Activated naive CD8-positive, alpha-beta T cell treated with anti-CD3 and anti-CD28 coated beads for 36 hours (primary cell): Measurements from ENCODE around the gene TP63. TPM values are rescaled to one million over a fixed set of nuclear protein-coding genes. Genes with fewer than 3 reads are reported as not detected.
"Not testable (repeated sequence)": the region's sequence is repeated elsewhere in the genome, so short reads cannot be mapped to it uniquely, and the experiment has no call there.

Experiments
- DNase-seq: peaks from one replicate; pipeline ENCODE4 v3.0.0; 2021
- H3K27ac Mint-ChIP-seq: one replicate; pipeline ENCODE4 v1.8.0; 2022; ENCODE audit warnings: mild to moderate bottlenecking, moderate library complexity, mixed read lengths
- H3K27me3 Mint-ChIP-seq: one replicate; pipeline ENCODE4 v1.8.0; 2022; ENCODE audit warnings: mild to moderate bottlenecking, mixed read lengths
- H3K36me3 Mint-ChIP-seq: one replicate; pipeline ENCODE4 v1.8.0; 2021; ENCODE audit warnings: mild to moderate bottlenecking, mixed read lengths
- H3K4me1 Mint-ChIP-seq: one replicate; pipeline ENCODE4 v1.8.0; 2021; ENCODE audit warnings: mixed read lengths
- H3K4me3 Mint-ChIP-seq: one replicate; pipeline ENCODE4 v1.8.0; 2022; ENCODE audit warnings: mild to moderate bottlenecking, moderate library complexity, mixed read lengths
- H3K9me3 Mint-ChIP-seq: one replicate; pipeline ENCODE4 v1.8.0; 2022; ENCODE audit warnings: mixed read lengths
- total RNA-seq, 2 experiments: library from RNA; stranded (reverse); gene quantifications; one replicate each; pipeline ENCODE4 v1.2.3, GENCODE V29; 2021

The TP63 gene
- total RNA-seq = not detected

DNA sequence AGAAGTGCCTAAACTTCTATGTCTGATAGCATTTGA is at the start of gene TP63:
Gene TP63, plus strand, starts transcription at position 17 of the 36 bp plus-strand sequence. CDS start 127 bp downstream, outside the sequence.
- no peaks in the 10 kb centered on the region for H3K27me3 Mint-ChIP-seq
- peaks cover 18% of the 10 kb centered on the region for H3K4me1 Mint-ChIP-seq
- H3K4me3 Mint-ChIP-seq = no peak within 1 kb of the TSS
- H3K9me3 Mint-ChIP-seq = no peaks in the 10 kb centered on the region
- no peaks in the 10 kb centered on the region for H3K36me3 Mint-ChIP-seq
- H3K27ac Mint-ChIP-seq = no peak within 1 kb of the TSS
- DNase-seq = no peak

DNA sequence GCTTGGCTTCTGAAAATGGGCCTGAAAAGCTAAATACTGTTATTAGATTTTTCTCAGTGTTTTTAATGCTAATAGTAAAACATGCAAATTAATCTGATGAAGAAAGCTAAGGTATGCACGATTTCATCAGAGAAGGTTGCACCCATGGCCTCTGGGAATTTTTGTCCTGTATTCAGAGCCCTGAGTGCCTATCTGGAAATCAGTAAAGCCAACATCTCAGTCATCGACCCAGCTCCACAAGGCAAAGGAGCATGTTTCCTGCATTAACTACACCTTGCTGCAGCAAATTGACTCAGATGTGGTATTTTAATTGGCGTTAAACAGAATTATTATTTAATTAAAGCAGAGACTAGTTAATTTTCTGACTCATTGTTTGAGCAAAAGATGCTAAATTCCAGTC is 49.0 kb upstream of the TP63 start:
- DNase-seq = no peak
- H3K27me3 Mint-ChIP-seq = no peaks in the 10 kb centered on the region
- H3K4me1 Mint-ChIP-seq = peaks cover 15% of the 10 kb centered on the region
- H3K27ac Mint-ChIP-seq = no peak overlapping the region
- H3K4me3 Mint-ChIP-seq = no peak overlapping the region
- H3K36me3 Mint-ChIP-seq = peaks cover 7% of the 10 kb centered on the region
- peaks cover 6% of the 10 kb centered on the region for H3K9me3 Mint-ChIP-seq

DNA sequence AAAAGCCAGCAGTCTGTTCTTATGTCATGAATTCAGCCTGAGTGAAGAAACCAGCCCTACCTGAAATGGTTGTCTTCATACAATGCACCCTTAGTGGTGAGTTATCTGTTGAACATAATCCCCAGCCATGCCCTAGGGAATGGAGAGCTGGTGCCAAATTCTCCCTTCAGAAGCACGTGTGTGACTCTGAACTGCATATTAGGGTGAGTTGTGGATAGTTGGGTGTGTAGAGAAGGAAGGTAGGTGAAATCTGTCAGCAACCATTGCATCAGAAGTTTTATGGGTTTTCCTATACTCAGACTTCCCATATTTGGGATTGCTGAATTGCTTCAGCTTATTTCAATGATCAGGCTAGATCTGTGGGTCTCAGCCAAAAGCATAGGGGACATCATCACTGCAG is 46.5 kb upstream of the TP63 start:
- Mint-ChIP-seq H3K4me1 (peaks cover 16% of the 10 kb centered on the region), H3K4me3 (no peak overlapping the region), H3K9me3 (peaks cover 2% of the 10 kb centered on the region), H3K36me3 (no peaks in the 10 kb centered on the region), H3K27ac (no peak overlapping the region), H3K27me3 (no peaks in the 10 kb centered on the region)
- DNase-seq = no peak

DNA sequence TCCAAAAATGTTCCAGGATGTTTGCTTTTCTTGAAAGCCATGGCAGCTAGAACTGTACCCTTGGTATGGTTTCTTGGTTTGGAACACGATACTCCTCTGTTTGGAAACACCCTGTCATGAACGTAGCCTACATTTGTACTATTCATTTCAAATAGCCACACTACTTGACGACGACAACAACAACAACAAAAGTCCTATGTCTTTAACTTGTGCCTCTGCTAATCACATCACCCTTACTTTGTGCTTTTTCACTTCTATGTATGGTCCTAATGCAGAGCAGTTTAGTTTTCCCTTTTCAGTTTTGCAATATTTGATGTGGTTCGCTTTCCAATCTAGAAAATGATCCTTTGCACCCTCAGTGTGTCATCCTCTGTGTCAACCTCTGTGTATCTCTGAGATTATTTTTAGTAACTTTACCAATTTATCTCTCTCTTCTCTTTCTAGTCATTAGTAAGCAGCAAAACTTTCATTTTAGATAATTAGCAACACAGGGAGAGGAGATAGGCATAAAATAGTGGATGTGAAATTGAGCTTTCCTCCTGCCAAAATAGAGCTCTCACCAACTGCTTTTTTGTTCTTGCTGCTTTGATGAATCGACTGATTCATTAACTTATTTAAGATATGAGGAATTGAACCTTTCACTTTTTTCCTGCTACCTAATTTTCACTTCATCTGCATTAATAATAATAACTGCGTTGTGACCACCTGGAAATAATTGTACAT is 44.1 kb upstream of the TP63 start:
- DNase-seq = no peak
- Mint-ChIP-seq H3K4me1 (peaks cover 16% of the 10 kb centered on the region), H3K36me3 (peaks cover 2% of the 10 kb centered on the region), H3K4me3 (no peak overlapping the region), H3K27me3 (no peaks in the 10 kb centered on the region), H3K9me3 (peaks cover 3% of the 10 kb centered on the region), H3K27ac (peak overlapping the region; percentile 52)

DNA sequence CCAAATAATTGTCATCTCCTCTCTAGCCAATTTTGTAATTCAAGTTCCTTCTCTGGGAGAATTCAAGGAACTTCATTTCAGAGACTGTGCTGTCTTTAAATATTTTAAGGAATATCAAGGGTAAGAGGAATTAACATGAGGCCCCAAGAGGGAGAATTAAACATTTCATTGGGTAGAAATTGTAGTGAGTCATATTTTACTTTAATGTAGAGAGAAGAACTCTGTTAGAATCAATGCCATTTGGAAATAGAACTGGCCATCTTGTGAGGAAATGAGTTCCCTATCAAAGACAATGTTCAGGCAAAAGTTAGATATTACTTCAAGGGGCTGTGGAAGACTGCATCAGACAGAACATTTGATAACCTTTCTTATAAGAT is 43.5 kb upstream of the TP63 start:
- Mint-ChIP-seq H3K27me3 (no peaks in the 10 kb centered on the region), H3K4me1 (peaks cover 16% of the 10 kb centered on the region), H3K4me3 (no peak overlapping the region), H3K9me3 (peaks cover 3% of the 10 kb centered on the region), H3K36me3 (peaks cover 2% of the 10 kb centered on the region), H3K27ac (peak overlapping the region; percentile 52)
- DNase-seq = no peak

DNA sequence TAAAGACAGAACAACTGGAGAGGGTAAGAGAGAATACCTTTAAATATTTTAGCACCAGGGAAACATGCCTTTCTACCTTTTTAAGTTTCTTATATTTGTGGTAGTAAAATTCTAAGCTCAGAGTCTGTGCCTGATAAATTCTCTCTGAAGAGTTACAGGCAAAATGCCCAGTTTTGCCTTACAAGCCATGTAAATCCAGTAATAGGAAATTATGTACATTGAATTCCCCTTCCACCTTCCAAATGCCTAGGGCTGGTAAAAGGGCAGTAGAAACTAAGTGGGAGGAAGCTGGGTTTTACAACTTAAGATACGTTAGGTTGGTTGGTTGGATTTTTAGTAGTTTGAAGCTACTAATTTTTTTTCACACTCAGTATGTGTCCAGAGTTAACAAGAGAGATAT is 43.1 kb upstream of the TP63 start:
- no peaks in the 10 kb centered on the region for H3K27me3 Mint-ChIP-seq
- DNase-seq = no peak
- H3K36me3 Mint-ChIP-seq = peaks cover 2% of the 10 kb centered on the region
- H3K27ac Mint-ChIP-seq = no peak overlapping the region
- peaks cover 16% of the 10 kb centered on the region for H3K4me1 Mint-ChIP-seq
- peaks cover 3% of the 10 kb centered on the region for H3K9me3 Mint-ChIP-seq
- H3K4me3 Mint-ChIP-seq = no peak overlapping the region

DNA sequence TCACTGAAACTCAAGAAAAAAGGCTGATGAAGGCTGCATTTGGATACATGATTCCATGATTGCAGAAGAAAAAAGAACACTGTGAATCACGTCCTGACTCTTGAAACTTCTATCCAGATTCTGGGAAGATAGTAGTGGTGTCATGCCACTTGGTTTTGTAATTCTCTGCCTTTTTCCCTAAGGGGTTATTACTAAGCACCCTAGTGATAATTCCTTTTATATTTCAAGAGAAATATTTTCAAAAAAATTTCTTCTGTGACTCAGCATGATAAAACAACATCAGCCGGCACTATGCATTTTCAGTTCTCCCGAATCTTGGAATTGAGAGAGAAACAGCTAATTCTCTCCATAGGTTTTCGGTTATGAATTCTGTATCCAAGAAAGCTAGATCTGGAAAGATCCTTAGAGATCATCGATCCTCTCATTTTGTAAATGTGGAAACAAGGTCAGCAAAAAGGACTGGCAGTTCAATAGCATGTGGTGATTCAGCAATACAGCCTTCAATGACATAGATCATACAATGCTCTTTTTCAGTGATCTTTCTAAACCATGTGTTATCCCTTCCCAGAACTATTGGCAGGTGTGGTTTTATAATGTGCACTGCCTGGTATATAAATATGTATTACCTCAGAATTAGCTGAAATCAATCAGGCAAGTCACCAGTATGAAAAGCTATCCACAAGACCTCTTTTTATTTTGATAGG is 42.6 kb upstream of the TP63 start:
- Mint-ChIP-seq H3K9me3 (peaks cover 3% of the 10 kb centered on the region), H3K4me1 (peaks cover 16% of the 10 kb centered on the region)

DNA sequence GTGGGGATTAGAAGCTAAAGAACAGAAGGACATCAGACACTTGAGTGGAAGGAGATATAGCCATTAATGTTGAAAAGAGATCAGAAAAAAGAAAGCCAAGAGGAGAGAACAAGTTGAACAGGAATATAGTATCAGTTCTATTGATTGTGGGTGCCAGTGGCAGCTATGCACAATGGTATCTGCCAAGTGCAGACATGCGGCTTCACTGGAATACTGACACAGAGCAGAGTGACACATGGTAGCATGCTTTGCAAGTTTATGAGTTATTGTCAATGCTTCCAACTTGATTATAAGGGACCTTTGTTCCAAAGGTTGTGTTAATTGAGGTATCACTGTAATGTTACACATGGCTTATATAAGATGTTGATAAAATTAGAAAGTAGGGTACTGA is 42.0 kb upstream of the TP63 start:
- no peak for DNase-seq
- Mint-ChIP-seq H3K4me1 (peaks cover 16% of the 10 kb centered on the region), H3K27ac (no peak overlapping the region), H3K4me3 (no peak overlapping the region), H3K9me3 (peaks cover 3% of the 10 kb centered on the region), H3K36me3 (peaks cover 2% of the 10 kb centered on the region), H3K27me3 (no peaks in the 10 kb centered on the region)

More for the DNA sequence above, 42.6 kb upstream of the TP63 start:
- peaks cover 2% of the 10 kb centered on the region for H3K36me3 Mint-ChIP-seq
- no peak for DNase-seq
- H3K27me3 Mint-ChIP-seq = no peaks in the 10 kb centered on the region
- H3K4me3 Mint-ChIP-seq = no peak overlapping the region
- no peak overlapping the region for H3K27ac Mint-ChIP-seq

DNA sequence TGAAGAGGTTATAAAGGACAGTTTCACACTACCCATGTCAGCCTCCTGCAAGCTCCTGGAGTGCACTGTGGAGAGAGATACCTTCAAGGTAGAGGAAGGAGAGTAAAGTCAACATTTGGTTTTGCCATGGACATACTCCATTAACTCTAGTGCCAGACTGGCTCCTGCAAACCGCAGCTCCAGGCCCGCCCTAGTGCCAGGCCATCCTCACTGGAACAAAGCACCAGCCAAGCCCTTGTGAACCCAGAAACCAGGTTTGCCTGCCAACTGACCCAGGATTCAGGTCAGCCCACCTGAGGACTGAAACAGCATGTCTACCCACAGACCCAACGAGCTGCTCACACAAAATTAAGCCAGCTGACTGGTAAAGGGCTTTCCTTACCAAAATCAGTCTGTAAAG is 41.0 kb upstream of the TP63 start:
- no peaks in the 10 kb centered on the region for H3K27me3 Mint-ChIP-seq
- H3K4me1 Mint-ChIP-seq = peaks cover 16% of the 10 kb centered on the region
- H3K9me3 Mint-ChIP-seq = peaks cover 3% of the 10 kb centered on the region
- H3K36me3 Mint-ChIP-seq = peaks cover 2% of the 10 kb centered on the region
- no peak overlapping the region for H3K4me3 Mint-ChIP-seq
- no peak for DNase-seq
- no peak overlapping the region for H3K27ac Mint-ChIP-seq

DNA sequence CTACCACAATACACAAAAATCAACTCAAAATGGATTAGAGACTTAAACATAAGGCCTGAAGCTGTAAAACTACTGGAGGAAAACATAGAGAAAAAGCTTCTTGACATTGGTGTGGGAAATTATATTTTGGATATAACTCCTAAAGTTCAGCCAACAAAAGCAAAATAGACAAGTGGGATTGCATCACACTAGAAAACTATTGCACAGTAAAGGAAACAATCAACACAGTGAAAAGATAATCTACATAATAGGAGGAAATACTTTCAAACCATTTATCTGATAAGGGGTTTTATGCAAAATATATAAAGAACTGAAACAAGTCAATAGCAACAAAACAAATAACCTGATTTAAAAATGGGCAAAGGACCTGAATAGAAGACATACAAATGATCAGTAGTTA is 37.6 kb upstream of the TP63 start:
- Mint-ChIP-seq H3K27me3 (no peaks in the 10 kb centered on the region), H3K4me1 (no peaks in the 10 kb centered on the region), H3K9me3 (peaks cover 3% of the 10 kb centered on the region), H3K36me3 (peaks cover 2% of the 10 kb centered on the region), H3K4me3 (no peak overlapping the region), H3K27ac (no peak overlapping the region)
- no peak for DNase-seq

DNA sequence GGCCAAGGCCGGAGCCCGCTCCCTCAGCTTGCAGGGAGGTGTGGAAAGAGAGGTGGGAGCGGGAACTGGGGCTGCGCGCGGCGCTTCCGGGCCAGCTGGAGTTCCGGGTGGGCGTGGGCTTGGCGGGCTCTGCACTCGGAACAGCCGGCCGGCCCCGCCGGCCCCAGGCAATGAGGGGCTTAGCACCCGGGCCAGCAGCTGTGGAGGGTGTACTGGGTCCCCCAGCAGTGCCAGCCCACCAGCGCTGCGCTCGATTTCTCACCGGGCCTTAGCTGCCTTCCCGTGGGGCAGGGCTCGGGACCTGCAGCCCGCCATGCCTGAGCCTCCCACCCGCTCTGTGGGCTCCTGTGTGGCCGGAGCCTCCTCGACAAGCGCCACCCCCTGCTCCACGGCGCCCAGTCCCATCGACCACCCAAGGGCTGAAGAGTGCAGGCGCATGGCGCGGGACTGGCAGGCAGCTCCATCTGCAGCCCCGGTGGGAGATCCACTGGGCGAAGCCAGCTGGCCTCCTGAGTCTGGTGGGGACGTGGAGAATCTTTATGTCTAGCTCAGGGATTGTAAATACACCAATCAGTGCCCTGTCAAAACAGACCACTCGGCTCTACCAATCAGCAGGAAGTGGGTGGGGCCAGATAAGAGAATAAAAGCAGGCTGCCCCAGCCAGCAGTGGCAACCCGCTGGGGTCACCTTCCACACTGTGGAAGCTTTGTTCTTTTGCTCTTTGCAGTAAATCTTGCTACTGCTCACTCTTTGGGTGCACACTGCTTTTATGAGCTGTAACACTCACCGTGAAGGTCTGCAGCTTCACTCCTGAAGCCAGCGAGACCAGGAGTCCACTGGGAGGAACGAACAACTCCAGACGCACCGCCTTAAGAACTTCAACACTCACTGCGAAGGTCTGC is 34.9 kb upstream of the TP63 start:
- not testable (repeated sequence) for H3K4me3 Mint-ChIP-seq, H3K9me3 Mint-ChIP-seq, DNase-seq, H3K27ac Mint-ChIP-seq, H3K27me3 Mint-ChIP-seq, H3K4me1 Mint-ChIP-seq, H3K36me3 Mint-ChIP-seq

DNA sequence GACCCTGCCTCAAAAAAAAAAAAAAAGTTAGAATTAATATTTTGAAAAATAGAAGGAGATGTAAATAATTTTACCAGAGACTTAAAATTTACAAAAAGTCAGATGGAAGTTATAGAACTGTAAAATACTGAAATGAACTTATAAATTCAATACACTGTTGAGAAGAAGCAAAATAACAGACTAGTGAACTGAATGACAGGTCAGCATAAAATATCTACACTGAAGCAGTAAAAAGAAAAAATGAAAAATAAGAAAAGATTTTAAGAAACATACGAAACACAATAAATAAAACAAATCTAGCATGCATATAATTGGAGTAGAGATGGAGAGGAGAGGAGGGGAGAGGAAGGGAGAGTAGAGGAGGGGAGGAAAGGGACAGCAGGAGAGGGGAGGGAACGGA is 33.3 kb upstream of the TP63 start:
- Mint-ChIP-seq H3K36me3 (no peaks in the 10 kb centered on the region), H3K4me3 (no peak overlapping the region), H3K4me1 (peaks cover 4% of the 10 kb centered on the region), H3K9me3 (no peaks in the 10 kb centered on the region), H3K27me3 (no peaks in the 10 kb centered on the region), H3K27ac (no peak overlapping the region)
- DNase-seq = no peak

DNA sequence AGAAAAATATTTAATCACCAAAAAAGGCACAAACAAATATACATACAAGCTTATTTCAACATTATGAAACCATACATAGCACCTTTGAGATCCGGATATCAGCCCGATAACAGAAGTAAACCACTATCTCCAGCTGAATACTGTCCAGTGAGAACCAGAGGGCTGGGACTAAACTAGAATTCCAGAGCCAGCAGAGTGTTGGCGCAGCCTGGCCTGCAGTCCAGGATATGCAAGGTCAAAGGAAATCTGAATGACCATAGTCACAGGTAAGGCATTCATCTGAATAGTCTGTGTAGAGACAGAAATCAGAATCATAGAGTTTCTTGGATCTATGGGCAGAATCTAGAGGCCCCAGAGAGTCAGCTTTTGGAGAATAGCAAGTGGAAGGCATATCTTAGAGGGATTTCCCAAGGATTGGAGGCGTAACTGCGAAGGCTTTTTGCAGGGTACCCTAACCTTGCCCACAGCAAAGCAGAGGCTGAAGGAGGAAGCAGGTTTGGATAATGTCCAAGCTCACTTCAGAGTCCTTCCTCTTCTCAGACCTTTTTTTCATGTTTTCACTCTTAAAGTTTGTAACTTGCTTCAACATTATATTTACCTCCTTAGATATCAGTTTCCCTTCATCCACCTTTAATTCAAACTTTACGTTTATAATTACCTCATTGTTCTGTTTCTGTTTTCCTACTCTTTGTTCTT is 32.5 kb upstream of the TP63 start:
- Mint-ChIP-seq H3K36me3 (no peaks in the 10 kb centered on the region), H3K4me1 (peaks cover 4% of the 10 kb centered on the region), H3K27me3 (no peaks in the 10 kb centered on the region), H3K9me3 (no peaks in the 10 kb centered on the region), H3K27ac (no peak overlapping the region), H3K4me3 (no peak overlapping the region)
- DNase-seq = no peak

DNA sequence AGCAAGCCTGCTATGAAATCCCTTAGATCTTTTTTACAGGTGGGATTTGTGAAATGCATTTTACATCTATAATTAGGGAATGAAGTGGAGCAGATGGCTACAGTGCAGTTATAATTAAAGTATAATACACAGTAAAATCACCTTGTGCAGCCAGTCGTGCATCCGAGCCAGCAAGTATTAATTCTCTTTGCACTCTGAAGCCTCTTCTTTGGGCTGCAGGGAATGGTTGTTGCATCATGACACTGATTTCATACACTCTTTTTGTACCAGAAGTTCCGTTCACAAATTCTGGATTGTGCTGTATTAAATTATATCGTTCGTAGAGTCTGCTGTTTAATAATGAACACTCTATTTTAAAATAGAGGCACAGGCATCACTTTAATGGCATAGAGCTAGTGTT is 28.7 kb upstream of the TP63 start:
- peaks cover 5% of the 10 kb centered on the region for H3K36me3 Mint-ChIP-seq
- H3K27ac Mint-ChIP-seq = no peak overlapping the region
- peaks cover 4% of the 10 kb centered on the region for H3K4me1 Mint-ChIP-seq
- H3K4me3 Mint-ChIP-seq = no peak overlapping the region
- no peaks in the 10 kb centered on the region for H3K27me3 Mint-ChIP-seq
- no peak for DNase-seq
- peaks cover 8% of the 10 kb centered on the region for H3K9me3 Mint-ChIP-seq

DNA sequence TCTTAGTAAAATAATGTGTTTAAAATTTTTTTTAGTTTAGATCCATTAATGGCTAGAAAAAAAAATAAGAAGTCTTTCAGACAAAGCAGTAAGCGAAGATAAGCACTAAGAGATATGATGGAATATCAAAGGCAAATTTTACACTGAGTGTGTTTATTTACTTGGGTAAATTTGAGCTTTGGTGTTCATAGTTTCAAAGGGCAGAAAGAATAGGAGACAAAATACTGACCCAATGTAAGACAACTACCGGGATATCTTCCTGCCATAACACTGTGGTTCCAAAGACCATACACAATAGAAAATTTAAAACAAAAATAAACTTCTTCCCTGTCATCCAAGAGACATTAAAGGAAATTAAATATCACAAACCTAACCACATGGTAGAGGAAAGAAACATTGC is 25.5 kb upstream of the TP63 start:
- H3K27me3 Mint-ChIP-seq = no peaks in the 10 kb centered on the region
- H3K9me3 Mint-ChIP-seq = peaks cover 13% of the 10 kb centered on the region
- H3K4me1 Mint-ChIP-seq = no peaks in the 10 kb centered on the region
- no peak for DNase-seq
- peaks cover 5% of the 10 kb centered on the region for H3K36me3 Mint-ChIP-seq
- H3K4me3 Mint-ChIP-seq = no peak overlapping the region
- H3K27ac Mint-ChIP-seq = no peak overlapping the region
